Measurements from ENCODE around the gene TRAPPC6A.
A peak's percentile ranks its signal among the peaks of the same experiment; 100 is the strongest.

TRAPPC6A gene

DNA sequence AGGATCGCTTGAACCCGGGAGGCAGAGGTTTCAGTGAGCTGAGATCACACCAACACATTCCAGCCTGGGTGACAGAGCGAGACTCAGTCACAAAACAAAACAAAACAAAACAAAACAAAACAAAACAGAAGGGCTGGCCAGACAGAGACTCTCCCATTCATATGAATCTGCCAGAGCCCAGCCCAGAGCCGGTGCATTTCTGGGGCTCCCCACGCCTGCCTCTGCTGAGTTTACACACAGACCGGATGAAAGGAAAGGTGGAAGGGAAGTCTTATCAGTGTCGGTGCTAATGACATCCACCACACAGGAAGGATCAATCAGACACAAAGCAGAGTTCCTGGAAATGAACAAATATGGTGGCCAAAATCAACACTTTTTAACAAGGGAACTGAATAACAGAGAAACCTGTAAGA is 6.8 kb downstream of the TRAPPC6A start:
- peak; percentile 44 to 82 (median 70) for DNase-seq
- WGBS (ENCODE audit: insufficient coverage): 37% methylated on average over 5 of the region's 7 CpGs
- Histone ChIP-seq H3K9me3 (ENCODE audit: control extremely low read depth in 1 of 5, control insufficient read depth in 4 of 5, insufficient read depth in 2 of 5, low read depth in 1 of 5, low read length in 4 of 5) (no peaks in the 10 kb centered on the region), H3K36me3 (ENCODE audit: control insufficient read depth in 4 of 4, insufficient read depth in 4 of 4, low read length in 3 of 4) (peaks cover 0 to 9% (median 2%) of the 10 kb centered on the region in 4 experiments), H3K27me3 (replicated peaks in 2 of 5; ENCODE audit: control insufficient read depth in 4 of 5, insufficient read depth in 5 of 5, low read length in 4 of 5) (no peaks in the 10 kb centered on the region), H3K4me3 (ENCODE audit: control insufficient read depth in 1 of 7, extremely low read depth in 1 of 7, insufficient read depth in 4 of 7, low read depth in 2 of 7, low read length in 6 of 7) (peak overlapping the region in 3 of 7 experiments; percentile 0 to 53 (median 50)), H3K27ac (ENCODE audit: insufficient read depth in 1 of 2, low read depth in 1 of 2, low read length in 2 of 2, poor library complexity in 1 of 2, severe bottlenecking in 2 of 2) (peak overlapping the region in 1 of 2 experiments; percentile 63), H3K4me1 (ENCODE audit: control extremely low read depth in 1 of 4, control insufficient read depth in 4 of 4, insufficient read depth in 4 of 4, low read length in 3 of 4) (peaks cover 3 to 68% (median 56%) of the 10 kb centered on the region in 4 experiments)
- ChIA-PET CTCF (interaction anchor here (0.9 to 1.2 kb wide), 3 partner anchors 11 to 21 kb away, joined by 3 to 5 read pairs (median 3); no protein-coding TSS in a partner anchor), POLR2A (no interaction called here)

- H3K4me1 ChIP-seq (ENCODE audit: control extremely low read depth in 1 of 4, control insufficient read depth in 4 of 4, insufficient read depth in 4 of 4, low read length in 3 of 4): peaks cover 3 to 70% (median 56%) of the 10 kb centered on the region in 4 experiments
- POLR2A ChIA-PET: interaction anchor here (0.8 kb wide), 1 partner anchor 8 kb away, joined by 3 read pairs; the partner anchor contains the start of genes BLOC1S3 and TRAPPC6A
- H3K27me3 ChIP-seq (replicated peaks in 2 of 5; ENCODE audit: control insufficient read depth in 4 of 5, insufficient read depth in 5 of 5, low read length in 4 of 5): no peaks in the 10 kb centered on the region
- H3K27ac ChIP-seq (ENCODE audit: insufficient read depth in 1 of 2, low read depth in 1 of 2, low read length in 2 of 2, poor library complexity in 1 of 2, severe bottlenecking in 2 of 2): peak overlapping the region in 1 of 2 experiments; percentile 63
- DNase-seq: no peak
- peak overlapping the region in 1 of 7 experiments; percentile 0 for H3K4me3 ChIP-seq (ENCODE audit: control insufficient read depth in 1 of 7, extremely low read depth in 1 of 7, insufficient read depth in 4 of 7, low read depth in 2 of 7, low read length in 6 of 7)
- H3K36me3 ChIP-seq (ENCODE audit: control insufficient read depth in 4 of 4, insufficient read depth in 4 of 4, low read length in 3 of 4): peaks cover 0 to 9% (median 2%) of the 10 kb centered on the region in 4 experiments
- no peaks in the 10 kb centered on the region for H3K9me3 ChIP-seq (ENCODE audit: control extremely low read depth in 1 of 5, control insufficient read depth in 4 of 5, insufficient read depth in 2 of 5, low read depth in 1 of 5, low read length in 4 of 5)
- CTCF ChIA-PET: interaction anchor here (1.2 kb wide), 1 partner anchor 12 kb away, joined by 3 read pairs; no protein-coding TSS in a partner anchor
- 94% methylated on average over 10 of the region's 21 CpGs for WGBS (ENCODE audit: insufficient coverage)
Observed at GRCh38 chr19:45170146-45171106, 7.6 kb downstream of the TRAPPC6A start.

GRCh38 chr19:45169602-45170001 is 8.4 kb downstream of the TRAPPC6A start:
- WGBS (ENCODE audit: insufficient coverage): 93% methylated on average over 10 of the region's 10 CpGs
- DNase-seq: no peak
- H3K27me3 ChIP-seq (replicated peaks in 2 of 5; ENCODE audit: control insufficient read depth in 4 of 5, insufficient read depth in 5 of 5, low read length in 4 of 5): no peaks in the 10 kb centered on the region
- POLR2A ChIA-PET: interaction anchor here (0.8 kb wide), 1 partner anchor 8 kb away, joined by 3 read pairs; the partner anchor contains the start of genes BLOC1S3 and TRAPPC6A
- CTCF ChIA-PET: interaction anchor here (1.1 kb wide), 1 partner anchor 103 kb away, joined by 3 read pairs; no protein-coding TSS in a partner anchor
- peaks cover 0 to 9% (median 2%) of the 10 kb centered on the region in 4 experiments for H3K36me3 ChIP-seq (ENCODE audit: control insufficient read depth in 4 of 4, insufficient read depth in 4 of 4, low read length in 3 of 4)
- no peak overlapping the region for H3K27ac ChIP-seq (ENCODE audit: insufficient read depth in 1 of 2, low read depth in 1 of 2, low read length in 2 of 2, poor library complexity in 1 of 2, severe bottlenecking in 2 of 2)
- peaks cover 3 to 78% (median 64%) of the 10 kb centered on the region in 4 experiments for H3K4me1 ChIP-seq (ENCODE audit: control extremely low read depth in 1 of 4, control insufficient read depth in 4 of 4, insufficient read depth in 4 of 4, low read length in 3 of 4)
- no peak overlapping the region for H3K4me3 ChIP-seq (ENCODE audit: control insufficient read depth in 1 of 7, extremely low read depth in 1 of 7, insufficient read depth in 4 of 7, low read depth in 2 of 7, low read length in 6 of 7)
- no peaks in the 10 kb centered on the region for H3K9me3 ChIP-seq (ENCODE audit: control extremely low read depth in 1 of 5, control insufficient read depth in 4 of 5, insufficient read depth in 2 of 5, low read depth in 1 of 5, low read length in 4 of 5)

GRCh38 chr19:45168767-45169351 is 9.2 kb downstream of the TRAPPC6A start:
- WGBS (ENCODE audit: insufficient coverage): 83% methylated on average over 16 of the region's 16 CpGs

GRCh38 chr19:45166723-45167252 is 11.2 kb downstream of the TRAPPC6A start:
- no peak for DNase-seq
- Histone ChIP-seq H3K27ac (ENCODE audit: insufficient read depth in 1 of 2, low read depth in 1 of 2, low read length in 2 of 2, poor library complexity in 1 of 2, severe bottlenecking in 2 of 2) (no peak overlapping the region), H3K4me1 (ENCODE audit: control extremely low read depth in 1 of 4, control insufficient read depth in 4 of 4, insufficient read depth in 4 of 4, low read length in 3 of 4) (peaks cover 3 to 65% (median 49%) of the 10 kb centered on the region in 4 experiments), H3K36me3 (ENCODE audit: control insufficient read depth in 4 of 4, insufficient read depth in 4 of 4, low read length in 3 of 4) (peaks cover 0 to 9% (median 2%) of the 10 kb centered on the region in 4 experiments), H3K9me3 (ENCODE audit: control extremely low read depth in 1 of 5, control insufficient read depth in 4 of 5, insufficient read depth in 2 of 5, low read depth in 1 of 5, low read length in 4 of 5) (no peaks in the 10 kb centered on the region), H3K27me3 (replicated peaks in 2 of 5; ENCODE audit: control insufficient read depth in 4 of 5, insufficient read depth in 5 of 5, low read length in 4 of 5) (no peaks in the 10 kb centered on the region), H3K4me3 (ENCODE audit: control insufficient read depth in 1 of 7, extremely low read depth in 1 of 7, insufficient read depth in 4 of 7, low read depth in 2 of 7, low read length in 6 of 7) (no peak overlapping the region)
- ChIA-PET CTCF (interaction anchor here (1.3 to 5.4 kb wide), 3 partner anchors 11 to 20 kb away, joined by 4 to 15 read pairs (median 8); partner anchors contain the start of gene TRAPPC6A), POLR2A (interaction anchor here (0.7 kb wide), 1 partner anchor 74 kb away, joined by 3 read pairs; the partner anchor contains the start of gene PPP1R37)
- 86% methylated on average over 12 of the region's 14 CpGs for WGBS (ENCODE audit: insufficient coverage)

More at GRCh38 chr19:45168767-45169351, 9.2 kb downstream of the TRAPPC6A start:
- Histone ChIP-seq H3K27me3 (replicated peaks in 2 of 5; ENCODE audit: control insufficient read depth in 4 of 5, insufficient read depth in 5 of 5, low read length in 4 of 5) (no peaks in the 10 kb centered on the region), H3K4me3 (ENCODE audit: control insufficient read depth in 1 of 7, extremely low read depth in 1 of 7, insufficient read depth in 4 of 7, low read depth in 2 of 7, low read length in 6 of 7) (no peak overlapping the region), H3K27ac (ENCODE audit: insufficient read depth in 1 of 2, low read depth in 1 of 2, low read length in 2 of 2, poor library complexity in 1 of 2, severe bottlenecking in 2 of 2) (no peak overlapping the region), H3K4me1 (ENCODE audit: control extremely low read depth in 1 of 4, control insufficient read depth in 4 of 4, insufficient read depth in 4 of 4, low read length in 3 of 4) (peaks cover 3 to 78% (median 64%) of the 10 kb centered on the region in 4 experiments), H3K36me3 (ENCODE audit: control insufficient read depth in 4 of 4, insufficient read depth in 4 of 4, low read length in 3 of 4) (peaks cover 0 to 9% (median 2%) of the 10 kb centered on the region in 4 experiments), H3K9me3 (ENCODE audit: control extremely low read depth in 1 of 5, control insufficient read depth in 4 of 5, insufficient read depth in 2 of 5, low read depth in 1 of 5, low read length in 4 of 5) (no peaks in the 10 kb centered on the region)
- ChIA-PET POLR2A (interaction anchor here (0.8 kb wide), 1 partner anchor 9 kb away, joined by 3 read pairs; the partner anchor contains the start of genes BLOC1S3 and TRAPPC6A), CTCF (interaction anchor here (1.1 kb wide), 1 partner anchor 104 kb away, joined by 3 read pairs; no protein-coding TSS in a partner anchor)
- DNase-seq: no peak

- peak; percentile 37 to 82 (median 81) for DNase-seq
- whole genome bisulfite sequencing (ENCODE audit: insufficient coverage): 26% methylated on average over 22 of the region's 27 CpGs
- Histone ChIP-seq H3K36me3 (ENCODE audit: control insufficient read depth in 4 of 4, insufficient read depth in 4 of 4, low read length in 3 of 4) (peaks cover 0 to 9% (median 2%) of the 10 kb centered on the region in 4 experiments), H3K27ac (ENCODE audit: insufficient read depth in 1 of 2, low read depth in 1 of 2, low read length in 2 of 2, poor library complexity in 1 of 2, severe bottlenecking in 2 of 2) (no peak overlapping the region), H3K4me3 (ENCODE audit: control insufficient read depth in 1 of 7, extremely low read depth in 1 of 7, insufficient read depth in 4 of 7, low read depth in 2 of 7, low read length in 6 of 7) (peak overlapping the region in 2 of 7 experiments; percentile 1 to 4), H3K4me1 (ENCODE audit: control extremely low read depth in 1 of 4, control insufficient read depth in 4 of 4, insufficient read depth in 4 of 4, low read length in 3 of 4) (peaks cover 0 to 44% (median 29%) of the 10 kb centered on the region in 4 experiments), H3K27me3 (replicated peaks in 2 of 5; ENCODE audit: control insufficient read depth in 4 of 5, insufficient read depth in 5 of 5, low read length in 4 of 5) (no peaks in the 10 kb centered on the region), H3K9me3 (ENCODE audit: control extremely low read depth in 1 of 5, control insufficient read depth in 4 of 5, insufficient read depth in 2 of 5, low read depth in 1 of 5, low read length in 4 of 5) (no peaks in the 10 kb centered on the region)
- ChIA-PET CTCF (interaction anchor here (1.2 to 5.4 kb wide), 6 partner anchors 12 to 52 kb away, joined by 3 to 15 read pairs (median 4); partner anchors contain the start of genes BLOC1S3 and TRAPPC6A), POLR2A (interaction anchor here (0.6 to 0.8 kb wide), 4 partner anchors 13 to 203 kb away, joined by 3 to 7 read pairs (median 4); partner anchors contain the start of genes BLOC1S3 and TRAPPC6A)
Observed at GRCh38 chr19:45164577-45165335, 13.3 kb downstream of the TRAPPC6A start.

Data from common myeloid progenitor, CD34-positive (primary cell).